RPMI8226 (cell line): ENCODE data around the gene PCDH1.

Experiments used
- DNase-seq: peaks from one replicate; pipeline ENCODE4 v3.0.0-alpha.2; 2015

PCDH1 gene

GRCh38 chr5:141872496-141873356 is 5.5 kb downstream of the PCDH1 start:
- no peak for DNase-seq

- no peak for DNase-seq
Measured at GRCh38 chr5:141871870-141872269, 6.3 kb downstream of the PCDH1 start.

GRCh38 chr5:141870871-141871270 is 7.3 kb downstream of the PCDH1 start:
- DNase-seq, result no peak

DNA sequence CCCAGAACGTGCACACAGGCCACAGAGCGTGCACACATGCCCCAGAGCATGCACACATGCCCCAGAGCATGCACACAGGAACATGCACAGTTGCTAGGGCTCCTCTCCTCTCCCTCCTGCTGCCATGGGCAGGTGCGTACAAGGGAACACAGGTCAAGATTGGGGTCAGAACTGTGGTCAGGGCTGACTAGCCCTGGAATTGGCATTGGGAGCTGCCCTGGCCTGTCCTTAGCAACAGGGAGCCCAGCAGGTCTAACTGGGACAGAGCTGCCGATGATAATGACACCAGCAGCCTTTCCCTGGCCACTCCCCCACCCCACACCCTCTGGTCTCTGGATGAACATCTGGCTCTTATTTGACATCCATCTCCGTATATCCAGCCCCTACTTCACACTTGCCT is 8.0 kb downstream of the PCDH1 start:
- DNase-seq, result no peak

GRCh38 chr5:141869514-141869913 is 8.7 kb downstream of the PCDH1 start:
- no peak for DNase-seq

- DNase-seq, result no peak
Measured at GRCh38 chr5:141869040-141869439, 9.2 kb downstream of the PCDH1 start.

DNA sequence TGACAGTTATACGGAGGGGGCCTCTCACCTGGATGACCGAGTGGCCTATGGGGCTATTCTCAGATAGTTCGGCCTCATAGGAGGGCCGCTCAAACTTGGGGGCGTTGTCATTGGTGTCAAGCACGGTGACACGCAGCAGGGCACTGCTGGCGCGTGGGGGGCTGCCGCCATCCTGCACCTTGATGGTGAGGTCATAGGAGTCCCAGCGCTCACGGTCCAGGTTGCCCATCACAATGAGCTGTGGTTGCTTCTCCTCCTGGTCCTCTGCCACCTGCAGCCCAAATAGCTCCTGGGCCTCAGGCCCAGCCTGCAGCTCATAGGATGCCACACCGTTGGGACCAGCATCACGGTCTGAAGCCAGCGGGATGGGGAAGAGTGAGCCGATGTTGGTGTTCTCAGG is 9.7 kb downstream of the PCDH1 start:
- no peak for DNase-seq

DNA sequence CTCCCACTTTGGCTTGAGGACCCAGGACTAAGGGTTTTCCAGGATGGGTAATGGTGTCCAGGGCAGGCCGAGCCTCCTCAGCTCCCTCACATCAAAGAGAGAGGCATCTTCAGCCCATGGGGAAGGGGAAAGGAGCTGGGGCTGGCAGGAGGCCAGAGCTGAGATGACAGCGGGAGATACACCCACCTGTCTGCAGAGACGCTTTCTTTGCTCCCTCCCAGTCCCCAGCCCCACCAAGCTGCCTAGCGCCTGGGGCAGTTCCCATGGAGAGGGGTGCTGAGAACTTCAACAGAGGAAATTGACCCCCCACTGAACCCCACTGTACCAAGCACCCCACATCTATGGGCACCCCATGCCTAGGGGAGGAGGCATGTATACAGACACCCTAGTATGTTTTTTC is 10.6 kb downstream of the PCDH1 start:
- DNase-seq, result no peak

DNA sequence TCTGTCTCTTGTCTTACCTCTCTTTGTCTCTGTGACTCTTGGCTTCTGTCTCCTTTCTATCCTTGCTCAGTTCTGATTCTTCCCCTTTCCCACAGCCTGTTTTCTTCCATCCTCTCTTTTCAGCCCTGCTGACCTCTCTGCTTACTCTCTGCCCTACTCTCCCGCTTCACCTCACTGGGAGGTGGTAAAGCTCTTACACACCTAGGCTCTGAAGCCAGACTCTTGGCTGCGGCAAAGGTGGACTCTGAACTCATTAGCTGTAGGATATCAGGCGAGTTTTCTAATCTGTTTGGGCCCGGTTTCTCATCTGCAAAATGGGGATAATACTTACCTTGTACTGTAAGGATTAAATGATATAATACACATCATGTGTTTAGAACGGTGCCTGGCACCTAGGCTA is 11.1 kb downstream of the PCDH1 start:
- no peak for DNase-seq

DNA sequence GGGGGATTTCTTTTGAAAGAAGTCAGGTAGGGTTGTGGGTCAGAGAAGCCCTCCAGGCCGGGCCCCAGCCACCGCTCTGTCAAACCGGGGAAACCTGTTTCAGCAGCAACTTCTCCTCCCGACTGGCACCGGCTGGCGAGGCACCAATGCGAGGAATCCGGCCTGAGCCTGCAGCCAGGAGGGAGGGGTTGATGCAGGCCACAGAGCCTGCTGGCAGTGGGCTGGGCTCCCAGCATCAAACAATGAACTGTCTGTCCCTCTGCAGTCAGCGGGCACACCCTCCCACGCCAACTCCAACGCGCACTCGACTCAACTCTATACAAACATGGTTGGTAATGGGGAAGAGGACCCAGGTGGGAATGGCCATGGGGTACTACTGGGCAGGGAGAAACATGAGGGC is 12.1 kb downstream of the PCDH1 start:
- no peak for DNase-seq

- no peak for DNase-seq
Measured at GRCh38 chr5:141865406-141865805, 12.8 kb downstream of the PCDH1 start.

- DNase-seq, result peak; percentile 94
Measured at GRCh38 chr5:141864371-141865370, 13.5 kb downstream of the PCDH1 start.

- DNase-seq, result no peak
Measured at GRCh38 chr5:141863569-141864178, 14.5 kb downstream of the PCDH1 start.

DNA sequence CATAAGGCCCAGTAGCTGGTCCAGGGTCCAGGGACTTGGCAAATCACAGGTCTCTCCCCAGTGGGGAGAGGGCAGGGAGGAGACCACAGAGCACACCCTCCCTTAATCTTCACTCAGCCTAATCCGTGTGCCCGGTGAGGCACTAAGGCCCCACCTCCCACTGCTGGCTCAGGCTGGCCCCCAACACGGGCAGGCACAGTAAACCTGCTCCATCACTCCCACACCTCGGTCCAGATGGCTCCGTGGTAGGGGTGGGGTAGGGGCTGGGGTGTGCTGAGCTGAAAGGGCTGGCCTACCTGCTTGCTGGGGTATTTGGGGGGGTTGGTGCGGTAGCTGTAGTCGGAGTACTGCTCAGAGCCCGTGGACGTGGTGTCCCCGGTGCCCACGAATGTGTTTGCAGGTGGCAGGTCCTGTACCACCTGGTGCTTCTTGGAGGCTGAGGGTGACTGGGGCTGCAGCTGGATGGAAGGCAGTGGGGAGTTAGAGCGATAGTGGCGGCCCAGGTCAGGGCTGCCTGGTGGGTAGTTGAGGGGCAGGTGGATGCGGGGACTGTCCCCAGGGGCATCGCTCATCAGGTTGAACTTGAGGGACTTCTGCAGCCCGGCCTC is 15.2 kb downstream of the PCDH1 start:
- no peak for DNase-seq

GRCh38 chr5:141861194-141861593 is 17.0 kb downstream of the PCDH1 start:
- no peak for DNase-seq

GRCh38 chr5:141858079-141858765 is 20.0 kb downstream of the PCDH1 start:
- DNase-seq, result no peak

DNA sequence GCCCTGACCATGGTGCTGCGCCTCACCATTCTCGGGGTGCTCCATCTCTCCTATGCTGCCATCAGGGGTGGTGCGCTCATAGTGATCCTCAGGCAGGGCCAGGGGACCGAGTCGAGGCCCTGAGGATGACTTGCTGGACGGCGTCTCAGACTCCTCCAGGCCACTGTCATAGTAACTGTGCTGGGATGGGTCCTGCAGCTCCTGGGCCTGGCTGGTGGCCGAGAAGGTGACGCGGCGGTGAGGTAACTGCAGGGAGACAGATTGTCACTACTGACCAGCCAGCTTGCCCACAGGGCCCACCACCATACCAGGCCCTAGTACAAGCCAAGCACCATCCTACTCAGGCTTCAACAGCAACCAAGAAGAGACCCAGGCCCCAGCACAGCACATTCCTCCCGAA is 21.0 kb downstream of the PCDH1 start:
- no peak for DNase-seq

DNA sequence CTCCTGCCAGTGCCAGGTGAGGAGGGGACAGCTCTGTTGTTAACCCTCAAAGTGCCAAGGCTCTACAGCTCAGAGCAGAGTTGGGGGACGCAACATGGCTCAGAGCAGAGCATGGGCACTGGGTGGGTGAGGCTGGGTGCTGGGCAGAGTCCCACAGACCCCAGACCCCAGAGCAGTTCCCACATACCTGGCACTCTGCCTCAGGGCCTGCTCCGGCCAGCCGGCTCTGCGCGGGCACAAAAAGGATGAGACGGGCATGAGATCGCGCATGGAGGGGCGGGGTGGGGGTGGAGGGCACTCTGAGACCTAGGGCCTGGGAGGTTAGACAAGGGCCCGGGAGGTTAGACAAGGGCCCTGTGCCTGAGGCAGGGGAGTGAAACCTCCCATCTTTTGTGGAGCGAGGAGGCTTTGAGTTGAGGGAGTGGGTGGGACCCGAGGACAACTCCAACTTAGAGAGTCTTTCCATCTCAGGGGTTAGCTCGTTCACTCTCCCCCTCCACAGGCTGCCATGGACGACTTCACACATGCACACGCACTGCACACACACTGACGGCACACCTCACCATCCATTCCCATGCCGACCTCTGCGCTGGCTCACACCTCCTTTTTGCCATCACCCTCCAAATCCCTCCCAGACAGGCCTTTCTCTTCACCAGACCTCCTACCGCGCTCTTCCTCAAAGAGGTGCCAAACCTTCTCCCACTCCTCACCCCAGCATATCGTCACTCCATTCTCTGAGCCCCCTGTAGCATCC is 22.0 kb downstream of the PCDH1 start:
- DNase-seq, result no peak

GRCh38 chr5:141855265-141856036 is 22.8 kb downstream of the PCDH1 start:
- peak; percentile 38 for DNase-seq

DNA sequence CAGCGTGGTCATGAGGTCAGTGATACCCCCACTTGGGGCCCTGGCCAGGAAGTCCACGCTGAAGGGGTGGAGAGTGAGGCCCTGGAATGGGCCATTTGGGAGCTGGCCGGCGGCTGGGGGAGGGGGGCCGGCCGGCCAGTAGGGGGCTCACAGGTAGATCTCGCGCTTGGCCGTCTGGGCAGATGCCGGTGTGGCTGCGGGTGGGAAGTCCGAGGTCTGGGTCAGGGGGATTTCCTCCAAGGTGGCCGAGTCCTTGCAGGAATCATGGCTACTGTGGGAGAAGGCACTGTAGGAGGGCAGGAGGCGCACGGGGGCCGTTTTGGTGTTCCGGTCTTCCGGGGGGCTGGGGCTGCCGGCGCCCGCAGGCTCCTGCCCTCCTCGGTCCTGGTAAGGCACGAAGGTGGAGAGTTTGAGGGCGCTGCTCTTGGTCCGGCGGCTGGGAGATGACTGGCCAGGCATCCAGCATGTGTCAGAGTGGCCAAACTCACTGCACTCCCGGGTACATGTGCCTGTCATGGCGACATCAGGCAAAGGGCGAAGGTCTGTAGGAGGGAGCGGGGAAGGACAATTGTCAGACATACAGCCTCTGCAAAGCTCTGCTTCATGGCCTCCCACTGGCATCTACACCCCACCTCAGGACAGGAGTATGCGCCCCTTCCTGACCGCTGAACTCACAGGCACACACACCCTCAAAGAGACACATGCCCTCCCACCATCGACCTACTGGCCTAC is 24.1 kb downstream of the PCDH1 start:
- DNase-seq, result no peak
